Neural progenitor cell (in vitro differentiated cells): ENCODE measurements around the gene PNKP.

ENCODE experiments used
- EZH2 ChIP-seq: fragments of 200-600 bp; sonication (generic); IDR thresholded peaks from 2 replicates; pipeline ENCODE4 v1.6.1; 2017; ENCODE audit warnings: antibody characterized with exemption, mild to moderate bottlenecking, moderate library complexity
- TF ChIP-seq, protein P1 (sequence below): fragments of 200-600 bp; sonication (generic); IDR thresholded peaks from 2 replicates; pipeline ENCODE4 v1.5.1; 2017; ENCODE audit warnings: antibody characterized with exemption, mild to moderate bottlenecking

DNA sequence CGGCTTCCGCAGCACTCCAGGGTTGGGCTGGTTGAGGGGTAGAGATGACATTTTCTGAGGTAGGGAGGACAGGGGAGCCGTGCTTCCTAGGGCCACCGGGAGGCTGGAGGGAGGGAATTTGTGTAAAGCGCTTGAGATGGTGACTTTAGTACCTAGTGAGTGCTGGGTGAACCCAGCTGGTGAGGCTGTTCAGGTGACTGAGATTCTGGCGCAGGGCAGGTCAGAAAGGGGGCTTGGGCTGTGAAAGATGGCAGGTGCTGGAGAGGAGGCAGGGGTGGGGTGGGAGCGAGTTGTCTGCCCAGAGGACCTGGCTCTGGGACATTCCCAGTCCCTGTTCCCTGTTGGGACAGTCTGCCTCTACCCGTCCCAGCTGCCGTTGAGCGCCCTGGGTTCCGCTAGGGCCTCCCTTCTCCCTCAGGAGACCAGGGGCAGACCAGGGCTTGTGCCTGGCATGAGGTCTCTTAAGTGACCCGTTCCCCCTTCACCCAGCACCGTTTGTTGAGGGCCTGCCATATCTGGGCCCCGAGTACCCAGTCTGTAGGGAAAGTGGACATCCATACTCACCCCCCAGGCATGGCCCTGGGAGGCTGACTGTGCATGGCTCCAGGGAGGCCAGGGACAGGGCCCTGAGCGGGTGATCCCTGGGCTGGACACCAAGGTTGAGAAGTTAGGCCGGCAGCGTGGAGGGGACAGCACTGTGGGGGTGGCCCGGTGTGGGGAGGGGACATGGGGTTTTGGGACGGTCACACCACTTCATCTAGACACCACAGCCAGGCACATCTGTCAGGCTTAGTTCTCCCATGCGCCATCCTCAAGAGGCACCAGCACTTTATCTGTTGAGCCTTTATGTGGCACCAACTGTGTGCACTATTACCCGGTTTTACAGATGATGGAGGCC, 11.5 kb downstream of the PNKP start:
- no peak for TF ChIP-seq EZH2
- TF ChIP-seq, protein P1, sequence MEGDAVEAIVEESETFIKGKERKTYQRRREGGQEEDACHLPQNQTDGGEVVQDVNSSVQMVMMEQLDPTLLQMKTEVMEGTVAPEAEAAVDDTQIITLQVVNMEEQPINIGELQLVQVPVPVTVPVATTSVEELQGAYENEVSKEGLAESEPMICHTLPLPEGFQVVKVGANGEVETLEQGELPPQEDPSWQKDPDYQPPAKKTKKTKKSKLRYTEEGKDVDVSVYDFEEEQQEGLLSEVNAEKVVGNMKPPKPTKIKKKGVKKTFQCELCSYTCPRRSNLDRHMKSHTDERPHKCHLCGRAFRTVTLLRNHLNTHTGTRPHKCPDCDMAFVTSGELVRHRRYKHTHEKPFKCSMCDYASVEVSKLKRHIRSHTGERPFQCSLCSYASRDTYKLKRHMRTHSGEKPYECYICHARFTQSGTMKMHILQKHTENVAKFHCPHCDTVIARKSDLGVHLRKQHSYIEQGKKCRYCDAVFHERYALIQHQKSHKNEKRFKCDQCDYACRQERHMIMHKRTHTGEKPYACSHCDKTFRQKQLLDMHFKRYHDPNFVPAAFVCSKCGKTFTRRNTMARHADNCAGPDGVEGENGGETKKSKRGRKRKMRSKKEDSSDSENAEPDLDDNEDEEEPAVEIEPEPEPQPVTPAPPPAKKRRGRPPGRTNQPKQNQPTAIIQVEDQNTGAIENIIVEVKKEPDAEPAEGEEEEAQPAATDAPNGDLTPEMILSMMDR, result no peak
